ENCODE measurements around the gene CRK. TPM values are rescaled to one million over a fixed set of nuclear protein-coding genes. Genes with fewer than 3 reads are reported as not detected.

Gene CRK
- total RNA-seq, 1 donor from 2014 or later: 41.9 TPM

DNA sequence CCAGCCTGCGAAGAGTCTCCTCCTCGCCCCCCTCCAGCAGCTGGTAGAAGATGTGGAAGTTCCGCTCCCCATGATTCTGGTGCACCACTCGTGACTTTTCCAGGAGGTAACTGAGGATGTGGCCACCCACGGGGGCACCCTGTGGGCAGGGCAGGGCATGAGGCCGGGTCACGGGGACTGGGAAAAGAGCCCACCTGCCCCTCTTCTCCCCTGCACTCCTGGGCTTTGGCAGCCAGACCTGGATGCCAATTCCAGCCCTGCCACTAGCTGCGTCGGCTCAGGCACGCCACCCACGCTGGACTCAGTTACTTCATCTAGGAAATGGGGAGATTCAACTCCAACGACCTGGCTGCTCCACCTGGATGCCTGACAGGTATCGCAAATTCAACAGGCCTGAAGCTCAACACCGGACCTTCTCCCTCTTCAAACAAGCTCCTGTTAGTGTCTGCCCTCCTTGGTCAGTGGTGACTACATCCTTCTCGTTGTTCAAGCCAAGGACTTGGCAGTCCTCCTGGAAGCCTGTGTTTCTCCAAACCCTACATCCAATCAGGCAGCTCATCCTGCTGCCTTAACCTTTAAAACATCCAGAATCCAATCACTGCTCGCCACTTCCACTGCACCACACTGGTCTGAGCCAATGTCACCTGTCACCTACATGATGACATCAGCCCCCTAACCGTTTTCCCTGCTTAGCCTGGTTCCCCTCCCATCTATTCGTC lies 24.9 kb upstream of the CRK start:
- H3K4me1 Mint-ChIP-seq: peaks cover 6% of the 10 kb centered on the region
- no peaks in the 10 kb centered on the region for H3K9me3 Mint-ChIP-seq
- no peak overlapping the region for H3K27ac Mint-ChIP-seq
- H3K36me3 Mint-ChIP-seq: peaks cover 20% of the 10 kb centered on the region
- no peak for DNase-seq (ENCODE audit: low spot score in 2 of 2, unreplicated experiment in 2 of 2)
- TF ChIP-seq, protein P1, sequence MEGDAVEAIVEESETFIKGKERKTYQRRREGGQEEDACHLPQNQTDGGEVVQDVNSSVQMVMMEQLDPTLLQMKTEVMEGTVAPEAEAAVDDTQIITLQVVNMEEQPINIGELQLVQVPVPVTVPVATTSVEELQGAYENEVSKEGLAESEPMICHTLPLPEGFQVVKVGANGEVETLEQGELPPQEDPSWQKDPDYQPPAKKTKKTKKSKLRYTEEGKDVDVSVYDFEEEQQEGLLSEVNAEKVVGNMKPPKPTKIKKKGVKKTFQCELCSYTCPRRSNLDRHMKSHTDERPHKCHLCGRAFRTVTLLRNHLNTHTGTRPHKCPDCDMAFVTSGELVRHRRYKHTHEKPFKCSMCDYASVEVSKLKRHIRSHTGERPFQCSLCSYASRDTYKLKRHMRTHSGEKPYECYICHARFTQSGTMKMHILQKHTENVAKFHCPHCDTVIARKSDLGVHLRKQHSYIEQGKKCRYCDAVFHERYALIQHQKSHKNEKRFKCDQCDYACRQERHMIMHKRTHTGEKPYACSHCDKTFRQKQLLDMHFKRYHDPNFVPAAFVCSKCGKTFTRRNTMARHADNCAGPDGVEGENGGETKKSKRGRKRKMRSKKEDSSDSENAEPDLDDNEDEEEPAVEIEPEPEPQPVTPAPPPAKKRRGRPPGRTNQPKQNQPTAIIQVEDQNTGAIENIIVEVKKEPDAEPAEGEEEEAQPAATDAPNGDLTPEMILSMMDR (IDR thresholded peaks at IDR 0.05; ENCODE audit: unreplicated experiment): no peak
- H3K27me3 Mint-ChIP-seq (ENCODE audit: low read depth): no peaks in the 10 kb centered on the region
- no peak overlapping the region for H3K4me3 Mint-ChIP-seq

DNA sequence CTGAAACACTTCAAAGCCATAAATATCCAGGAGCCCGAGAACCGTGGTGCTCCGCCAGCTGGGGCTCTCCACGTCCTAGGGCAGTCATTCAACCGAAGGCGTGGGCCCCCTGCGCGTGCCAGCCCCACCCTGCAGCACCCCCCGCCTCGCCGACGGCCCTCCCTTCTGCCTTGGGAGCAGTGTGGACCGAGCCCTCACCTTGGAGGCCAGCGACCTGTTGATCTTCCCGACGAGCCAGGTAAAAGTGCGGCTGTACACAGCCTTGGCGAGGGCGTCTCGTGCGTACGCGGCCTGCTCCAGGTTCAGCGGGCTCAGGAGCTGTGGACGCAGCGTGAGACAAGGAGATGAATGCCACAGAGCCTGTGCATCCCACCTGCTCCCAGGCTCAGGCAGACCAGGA lies 22.4 kb upstream of the CRK start:
- H3K9me3 Mint-ChIP-seq: no peaks in the 10 kb centered on the region
- no peak for DNase-seq (ENCODE audit: low spot score in 2 of 2, unreplicated experiment in 2 of 2)
- no peaks in the 10 kb centered on the region for H3K27me3 Mint-ChIP-seq (ENCODE audit: low read depth)
- TF ChIP-seq, protein P1 (IDR thresholded peaks at IDR 0.05; ENCODE audit: unreplicated experiment): no peak
- H3K4me1 Mint-ChIP-seq: no peaks in the 10 kb centered on the region
- no peak overlapping the region for H3K4me3 Mint-ChIP-seq
- peaks cover 23% of the 10 kb centered on the region for H3K36me3 Mint-ChIP-seq
- no peak overlapping the region for H3K27ac Mint-ChIP-seq

DNA sequence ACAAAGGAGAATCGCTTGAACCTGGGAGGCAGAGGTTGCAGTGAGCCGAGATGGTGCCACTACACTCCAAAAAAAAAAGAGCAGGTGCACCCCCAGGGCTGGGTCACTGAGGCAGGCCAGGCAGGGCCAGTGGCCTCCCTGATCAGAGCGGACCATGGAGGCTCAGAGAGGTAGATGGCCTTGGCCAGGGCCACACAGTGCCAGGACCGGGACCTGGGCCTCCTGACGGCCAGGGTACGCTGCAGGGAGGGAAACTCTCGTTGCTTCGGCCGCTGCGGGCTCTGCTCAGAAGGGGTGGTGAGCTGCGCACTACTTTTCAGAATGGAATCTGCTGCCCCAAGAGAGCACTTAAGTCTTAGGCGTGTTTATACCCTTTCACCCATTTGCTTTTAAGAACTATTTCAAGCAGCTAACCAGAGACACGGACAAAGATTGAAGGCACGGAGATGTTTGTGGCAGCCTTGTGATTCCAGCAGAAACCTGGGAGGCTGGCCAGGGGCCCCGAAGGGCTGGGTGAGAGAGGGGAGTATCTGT lies 19.4 kb upstream of the CRK start:
- no peaks in the 10 kb centered on the region for H3K4me1 Mint-ChIP-seq
- H3K27me3 Mint-ChIP-seq (ENCODE audit: low read depth): no peaks in the 10 kb centered on the region
- no peak overlapping the region for H3K4me3 Mint-ChIP-seq
- no peaks in the 10 kb centered on the region for H3K9me3 Mint-ChIP-seq
- H3K27ac Mint-ChIP-seq: no peak overlapping the region
- peaks cover 16% of the 10 kb centered on the region for H3K36me3 Mint-ChIP-seq
- TF ChIP-seq, protein P1 (IDR thresholded peaks at IDR 0.05; ENCODE audit: unreplicated experiment): no peak
- DNase-seq (ENCODE audit: low spot score in 2 of 2, unreplicated experiment in 2 of 2): no peak

DNA sequence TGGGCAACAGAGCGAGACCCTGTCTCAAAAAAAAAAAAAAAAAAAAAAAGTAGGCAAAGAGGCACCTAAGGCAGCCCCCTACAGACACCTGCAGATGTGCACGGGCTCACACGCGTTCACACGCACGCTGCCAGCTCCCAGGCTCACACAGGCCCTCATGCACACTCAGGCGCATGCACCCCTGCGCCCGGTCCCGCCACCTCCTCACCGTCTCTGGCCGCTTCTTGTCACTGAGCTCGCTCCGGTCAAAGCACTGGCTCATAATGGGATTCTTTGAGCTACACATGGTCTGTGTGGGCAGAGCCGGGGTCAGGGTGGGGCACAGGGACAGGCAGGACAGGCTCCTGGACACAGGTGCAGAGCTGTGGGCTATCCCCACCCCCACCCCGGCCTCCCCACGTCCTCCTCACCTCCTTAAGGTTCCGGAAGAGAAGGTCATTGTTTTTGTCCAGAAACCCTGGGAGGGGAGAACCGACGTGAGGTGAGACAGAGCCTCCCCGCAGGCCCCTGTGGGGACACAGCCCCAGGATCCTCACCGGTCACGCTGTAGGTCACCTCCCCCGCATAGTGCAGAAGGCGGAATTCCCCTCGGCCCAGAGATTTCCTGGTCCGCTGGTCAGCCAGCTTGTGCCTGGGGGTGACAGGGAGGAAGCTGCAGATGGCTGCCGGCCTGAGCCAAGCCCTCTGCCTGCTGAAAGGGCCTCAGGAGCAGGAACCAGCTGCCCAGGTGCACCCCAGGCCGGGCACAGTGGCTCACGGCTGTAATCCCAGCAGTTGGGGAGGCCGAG lies 18.6 kb upstream of the CRK start:
- TF ChIP-seq, protein P1 (IDR thresholded peaks at IDR 0.05; ENCODE audit: unreplicated experiment): no peak
- no peaks in the 10 kb centered on the region for H3K4me1 Mint-ChIP-seq
- H3K27ac Mint-ChIP-seq: no peak overlapping the region
- H3K9me3 Mint-ChIP-seq: no peaks in the 10 kb centered on the region
- no peak overlapping the region for H3K4me3 Mint-ChIP-seq
- DNase-seq (ENCODE audit: low spot score in 2 of 2, unreplicated experiment in 2 of 2): no peak
- H3K27me3 Mint-ChIP-seq (ENCODE audit: low read depth): no peaks in the 10 kb centered on the region
- H3K36me3 Mint-ChIP-seq: peaks cover 18% of the 10 kb centered on the region

DNA sequence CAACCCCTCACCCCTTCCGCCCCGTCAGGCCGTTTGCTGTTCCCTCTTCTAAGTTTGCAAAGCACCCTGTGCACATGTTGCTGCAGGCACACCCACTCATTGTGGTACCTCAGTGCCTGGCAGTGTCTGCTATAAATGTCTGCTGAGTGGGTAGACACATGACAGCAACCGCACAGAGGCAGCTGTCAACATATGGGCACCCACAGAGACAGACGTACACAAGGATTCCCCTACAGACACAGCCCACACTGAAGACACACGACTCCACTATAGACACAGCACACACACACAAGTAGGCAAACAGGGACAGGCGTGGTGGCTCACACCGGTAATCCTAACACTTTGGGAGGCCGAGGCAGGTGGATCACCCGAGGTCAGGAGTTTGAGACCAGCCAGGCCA lies 17.8 kb upstream of the CRK start:
- Mint-ChIP-seq H3K36me3 (peaks cover 25% of the 10 kb centered on the region), H3K27me3 (ENCODE audit: low read depth) (no peaks in the 10 kb centered on the region), H3K27ac (no peak overlapping the region), H3K4me1 (no peaks in the 10 kb centered on the region), H3K4me3 (no peak overlapping the region), H3K9me3 (no peaks in the 10 kb centered on the region)
- TF ChIP-seq, protein P1 (IDR thresholded peaks at IDR 0.05; ENCODE audit: unreplicated experiment): no peak
- no peak for DNase-seq (ENCODE audit: low spot score in 2 of 2, unreplicated experiment in 2 of 2)

All from mesothelial cell of epicardium (in vitro differentiated cells).